ENCODE results near the gene ENTPD7.

DNA sequence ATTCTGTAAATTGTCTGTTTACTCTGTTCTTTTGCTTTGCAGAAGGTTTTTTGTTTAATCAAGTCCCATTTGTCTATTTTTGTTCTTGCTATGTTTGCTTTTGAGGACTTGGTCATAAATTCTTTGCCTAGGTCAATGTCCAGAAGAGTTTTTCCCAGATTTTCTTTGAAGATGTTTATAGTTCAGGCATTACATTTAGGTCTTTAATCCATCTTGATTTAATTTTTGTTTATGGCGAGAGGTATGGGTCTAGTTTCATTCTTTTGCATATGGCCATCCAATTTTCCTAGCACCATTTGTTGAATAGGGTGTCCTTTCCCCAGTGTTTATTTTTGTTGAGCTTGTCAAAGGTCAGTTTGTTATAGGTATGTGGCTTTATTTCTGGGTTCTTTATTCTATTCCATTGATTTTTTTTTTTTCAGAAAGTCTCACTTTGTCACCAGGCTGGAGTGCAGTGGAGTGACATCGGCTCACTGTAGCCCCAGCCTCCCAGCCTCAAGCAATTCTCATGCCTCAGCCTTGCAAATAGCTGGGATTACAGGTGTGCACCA lies 11.6 kb upstream of the ENTPD7 start:
- TF ChIP-seq GATA2 (IDR thresholded peaks at IDR 0.05; ENCODE audit: low read depth, low read length) (no peak), GATA3 (IDR thresholded peaks at IDR 0.05; ENCODE audit: low read depth, low read length) (no peak)
